Endothelial cell of umbilical vein (primary cell): ENCODE data around the gene CLDN19. TPM values are rescaled to one million over a fixed set of nuclear protein-coding genes. Genes with fewer than 3 reads are reported as not detected.

Source experiments
- Bru-seq: library from RNA; stranded (reverse); fragments of 400-500 nt; gene quantifications from one replicate; lab custom pipeline; 2021; lab: Mats Ljungman, UMichigan
- BruChase-seq, 2 experiments: library from RNA; stranded (reverse); fragments of 400-500 nt; gene quantifications; one replicate each; lab custom pipeline; 2021; lab: Mats Ljungman, UMichigan
- BruUV-seq: library from RNA; stranded (reverse); fragments of 400-500 nt; replicated peaks from 2 replicates; lab custom pipeline; 2021; lab: Mats Ljungman, UMichigan
- CTCF ChIA-PET: fragments of 300-600, 350-600 bp; sonication (Branson Sonifier 250); formaldehyde crosslinking; loops from one replicate; lab custom pipeline; 2021; ENCODE audit warnings: antibody characterized with exemption, inconsistent platforms; lab: Charles Lee
- POLR2A ChIA-PET: fragments of 300-600, 350-600 bp; sonication (Branson Sonifier 250); formaldehyde crosslinking; loops from one replicate; lab custom pipeline; 2021; ENCODE audit warnings: antibody characterized with exemption, inconsistent platforms; lab: Charles Lee
- DNase-seq: peaks from one replicate; pipeline ENCODE4 v3.0.0-alpha.2; 2011; ENCODE audit warnings: low read depth, low spot score
- FAIRE-seq: peaks from 2 replicates; lab custom pipeline; 2011; peaks lifted over from hg19 to GRCh38; lab: Jason Lieb, UNC
- H2AFZ ChIP-seq: 2 replicates; pipeline ENCODE4 v1.6.0; 2012; ENCODE audit warnings: low read depth, low read length, control low read depth, inconsistent platforms
- H3K27ac ChIP-seq: 2 replicates; pipeline ENCODE4 v1.5.1; 2011; ENCODE audit warnings: low read depth, mild to moderate bottlenecking, control low read depth, low read length, moderate library complexity; ENCODE audit not compliant: insufficient read depth
- H3K27me3 ChIP-seq, 2 experiments: 2 replicates each; pipeline versions ENCODE4 v1.6.0 to v1.6.1; 2011; ENCODE audit warnings: low read length in 2 of 2, mixed read lengths in 1 of 2; ENCODE audit not compliant: control insufficient read depth in 2 of 2, insufficient read depth in 2 of 2
- H3K36me3 ChIP-seq, 2 experiments: 2 replicates in 1 of 2; 3 replicates in 1 of 2; pipeline ENCODE4 v1.5.1; 2011; ENCODE audit warnings: low read length in 2 of 2, mild to moderate bottlenecking in 1 of 2, moderate library complexity in 1 of 2; ENCODE audit not compliant: control insufficient read depth in 2 of 2, insufficient read depth in 2 of 2; ENCODE audit errors: extremely low read depth in 1 of 2
- H3K4me1 ChIP-seq: 3 replicates; pipeline ENCODE4 v1.5.1; 2011; ENCODE audit warnings: mild to moderate bottlenecking, low read length; ENCODE audit not compliant: control insufficient read depth, insufficient read depth; ENCODE audit errors: extremely low read depth
- H3K4me2 ChIP-seq: 2 replicates; pipeline ENCODE4 v1.6.1; 2011; ENCODE audit warnings: low read length, control low read depth, mixed read lengths; ENCODE audit not compliant: insufficient read depth
- H3K4me3 ChIP-seq, 3 experiments: fragments of 200-600 bp in 1 of 3; sonication (generic), shearing (Covaris generic) in 1 of 3; replicated peaks in 1 of 3; 2 replicates each; pipeline ENCODE4 v1.5.1; 2011 to 2016; ENCODE audit warnings: control low read depth in 3 of 3, low read length in 3 of 3, mild to moderate bottlenecking in 2 of 3, inconsistent platforms in 1 of 3, low read depth in 1 of 3, moderate library complexity in 1 of 3; ENCODE audit not compliant: insufficient read depth in 1 of 3
- H3K79me2 ChIP-seq: 2 replicates; pipeline ENCODE4 v1.6.0; 2012; ENCODE audit warnings: low read length, inconsistent platforms; ENCODE audit not compliant: control insufficient read depth, insufficient read depth
- H3K9ac ChIP-seq: replicated peaks from 2 replicates; pipeline ENCODE3; 2011; ENCODE audit warnings: low read length, control low read depth; ENCODE audit not compliant: insufficient read depth; ENCODE audit errors: extremely low read depth
- H3K9me1 ChIP-seq: replicated peaks from 3 replicates; pipeline ENCODE4 v1.6.0; 2011; ENCODE audit warnings: mild to moderate bottlenecking, low read length; ENCODE audit not compliant: control insufficient read depth, insufficient read depth; ENCODE audit errors: extremely low read depth
- H3K9me3 ChIP-seq: replicated peaks from 2 replicates; pipeline ENCODE4 v1.5.1; 2012; ENCODE audit warnings: low read length, inconsistent platforms; ENCODE audit not compliant: control insufficient read depth, insufficient read depth
- H4K20me1 ChIP-seq: replicated peaks from 2 replicates; pipeline ENCODE3; 2011; ENCODE audit warnings: mild to moderate bottlenecking, low read length; ENCODE audit not compliant: control insufficient read depth, insufficient read depth; ENCODE audit errors: extremely low read depth
- CTCF ChIP-seq, 2 donors: IDR thresholded peaks; 1 replicate in 1 of 2; 2 replicates in 1 of 2; pipeline ENCODE4 v1.5.1; 2011; ENCODE audit warnings: low read length in 2 of 2, mild to moderate bottlenecking in 2 of 2, moderate library complexity in 2 of 2, control low read depth in 1 of 2, inconsistent platforms in 1 of 2, low read depth in 1 of 2; ENCODE audit not compliant: insufficient read depth in 1 of 2; ENCODE audit errors: extremely low read depth in 1 of 2
- EZH2 ChIP-seq: IDR thresholded peaks from 2 replicates; pipeline ENCODE4 v1.6.1; 2012; ENCODE audit warnings: borderline replicate concordance, low read depth, mild to moderate bottlenecking, moderate library complexity, low read length, inconsistent platforms; ENCODE audit not compliant: severe bottlenecking
- GATA2 ChIP-seq: IDR thresholded peaks from 2 replicates; pipeline ENCODE4 v1.7.0; 2011; ENCODE audit warnings: low read depth, mild to moderate bottlenecking, moderate library complexity, mixed read lengths, low read length; ENCODE audit not compliant: insufficient read length, insufficient read depth
- JUN ChIP-seq: IDR thresholded peaks from 2 replicates; pipeline ENCODE4 v1.6.1; 2011; ENCODE audit warnings: borderline replicate concordance, low read depth; ENCODE audit not compliant: insufficient read length, insufficient read depth
- MYC ChIP-seq: IDR thresholded peaks from one replicate; pipeline ENCODE4 v1.6.1; 2011; ENCODE audit warnings: mild to moderate bottlenecking, low read depth, low read length
- POLR2A ChIP-seq: IDR thresholded peaks from 2 replicates; pipeline ENCODE4 v1.6.1; 2012; ENCODE audit warnings: low read depth, mild to moderate bottlenecking, control low read depth, low read length
- POLR2AphosphoS5 ChIP-seq: IDR thresholded peaks from 2 replicates; pipeline ENCODE4 v1.6.1; 2012; ENCODE audit warnings: low read depth, mild to moderate bottlenecking, control low read depth, low read length, moderate library complexity; ENCODE audit not compliant: insufficient read depth
- dilution Hi-C: fragments of 300-500 bp; cut with MboI; formaldehyde crosslinking; loops from one replicate; pipeline ENCODE4 v1.15.0; 2019; ENCODE audit warnings: low sequenced_read_pairs; ENCODE audit not compliant: extremely low pct_ligation_motif_present
- intact Hi-C: fragments of 100-400 bp; cut with micrococcal nuclease; formaldehyde crosslinking; loops from one replicate; pipeline ENCODE4 v1.10.0; 2022
- long read RNA-seq: library from polyadenylated mRNA; stranded (forward); transcript quantifications from one replicate; pipeline ENCODE4 v2.0.0, GENCODE V29; 2021
- polyA minus RNA-seq, 3 experiments: library from RNA; depleted of rRNA, polyadenylated mRNA; stranded (reverse); fragments of >200 nt; gene quantifications; 1 replicate in 1 of 3; 2 replicates in 2 of 3; pipeline ENCODE4 v1.2.3, GENCODE V29; 2011
- polyA plus RNA-seq, 4 experiments: library from polyadenylated mRNA; depleted of rRNA in 3 of 4; stranded (reverse) in 3 of 4; unstranded in 1 of 4; fragments of >200 nt; gene quantifications; 2 replicates each; pipeline versions ENCODE4 v1.2.1 to v1.2.3, GENCODE V29; 2011 to 2012; ENCODE audit warnings: missing spikeins in 1 of 4
- total RNA-seq: library from RNA; stranded (reverse); gene quantifications from 2 replicates; pipeline ENCODE4 v1.2.3, GENCODE V29; 2021
- TF ChIP-seq, protein P1 (sequence below): IDR thresholded peaks from 2 replicates; pipeline ENCODE4 v1.6.1; 2011; ENCODE audit not compliant: insufficient read depth, insufficient read length

CLDN19 gene
- total RNA-seq = not detected in 2 replicates
- polyA plus RNA-seq = not detected in 2 replicates
- not detected in 2 replicates for polyA plus RNA-seq (2011; cell fraction: cytosol; rRNA removed)
- polyA plus RNA-seq (2011; cell fraction: nucleus; rRNA removed) = not detected in 2 replicates
- not detected in 2 replicates for polyA plus RNA-seq (2012)
- polyA minus RNA-seq = not detected in 2 replicates
- polyA minus RNA-seq (2011; cell fraction: cytosol; rRNA and poly(A)+ RNA removed) = not detected
- polyA minus RNA-seq (2011; cell fraction: nucleus; rRNA and poly(A)+ RNA removed) = not detected in 2 replicates
- Bru-seq, nascent RNA = not detected
- BruChase-seq, experiment 1, labeled RNA remaining after a 6-hour chase = not detected
- not detected for BruChase-seq, experiment 2, labeled RNA remaining after a 2-hour chase
- long read RNA-seq = 0 reads

DNA sequence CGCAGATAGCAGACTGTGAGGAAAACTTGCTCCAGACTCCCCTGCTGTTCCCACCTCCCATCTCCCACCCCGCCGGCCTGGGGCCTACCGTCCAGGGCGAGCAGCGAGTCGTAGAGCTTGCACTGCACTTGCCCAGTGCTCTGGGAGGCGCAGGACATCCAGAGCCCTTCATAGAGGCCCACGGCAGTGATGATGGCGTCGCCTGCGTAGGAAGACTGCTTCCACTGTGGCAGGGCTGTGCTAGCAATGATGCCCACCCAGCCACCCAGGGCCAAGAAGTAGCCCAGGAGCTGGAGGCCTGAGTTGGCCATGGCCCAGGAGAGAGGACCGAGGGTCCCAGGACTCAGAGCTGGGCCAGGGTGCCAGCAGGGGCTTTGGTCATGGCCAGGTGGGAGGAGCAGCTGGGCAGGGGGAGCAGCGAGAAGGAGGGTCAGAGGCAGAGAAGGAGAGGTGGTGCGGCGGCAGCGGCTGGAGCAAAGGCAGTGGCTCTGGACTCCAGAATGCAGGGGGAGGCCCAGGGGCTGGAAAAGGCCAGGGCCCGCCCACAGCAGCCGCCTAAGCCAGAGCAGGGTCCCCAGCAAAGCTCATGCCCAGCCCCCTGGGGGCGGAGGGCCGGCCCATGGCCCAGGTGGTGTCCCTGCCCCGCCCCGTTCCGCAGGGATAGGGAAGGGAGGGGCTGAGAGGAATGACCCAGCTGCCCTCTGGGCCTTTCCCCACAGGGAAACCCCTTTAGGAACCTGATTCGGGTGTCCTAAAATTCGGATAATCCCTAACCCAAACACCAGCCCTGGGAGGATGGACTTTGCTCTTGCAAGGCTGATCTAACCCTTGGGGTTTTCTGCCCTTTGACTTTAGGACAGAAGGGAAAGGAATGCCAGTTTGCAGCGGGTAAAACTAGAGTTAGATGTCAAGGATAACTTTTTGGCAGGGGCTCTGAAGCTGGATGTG is at the start of gene CLDN19:
CLDN19 (minus strand) TSS at position 484 of the 948 bp plus-strand sequence; CDS start at position 311, 173 bp downstream.
- no peak for FAIRE-seq
- Histone ChIP-seq H3K9ac (no peak within 1 kb of the TSS), H3K9me3 (no peaks in the 10 kb centered on the region), H2AFZ (no peak within 1 kb of the TSS), H3K79me2 (no peaks in the 10 kb centered on the region), H3K36me3 (no peaks in the 10 kb centered on the region), H4K20me1 (no peaks in the 10 kb centered on the region), H3K27me3 (no peaks in the 10 kb centered on the region), H3K4me2 (no peak within 1 kb of the TSS), H3K4me1 (no peaks in the 10 kb centered on the region), H3K9me1 (no peaks in the 10 kb centered on the region), H3K27ac (no peak within 1 kb of the TSS), H3K4me3 (no peak within 1 kb of the TSS)
- dilution Hi-C loops = no loop called here
- no peak for DNase-seq
- CTCF ChIA-PET = interaction anchor here (0.9 to 3.4 kb wide), 4 partner anchors 9 to 163 kb away, joined by 3 to 12 read pairs (median 4); no protein-coding TSS in a partner anchor
- POLR2A ChIA-PET = no interaction called here
- TF ChIP-seq JUN (no peak), POLR2AphosphoS5 (no peak), POLR2A (no peak), CTCF (IDR thresholded peaks at IDR 0.05; ENCODE audit: extremely low read depth in 1 of 2, insufficient read depth in 1 of 2, low read depth in 1 of 2, low read length in 2 of 2) (no peak), MYC (no peak), EZH2 (no peak), GATA2 (no peak)
- TF ChIP-seq, protein P1, sequence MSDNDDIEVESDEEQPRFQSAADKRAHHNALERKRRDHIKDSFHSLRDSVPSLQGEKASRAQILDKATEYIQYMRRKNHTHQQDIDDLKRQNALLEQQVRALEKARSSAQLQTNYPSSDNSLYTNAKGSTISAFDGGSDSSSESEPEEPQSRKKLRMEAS = no peak
- no TSS peak for BruUV-seq
- intact Hi-C loops = no loop called here
